Suprapubic skin (tissue), 4 donors: Measurements from ENCODE around the gene PROKR2. TPM values are rescaled to one million over a fixed set of nuclear protein-coding genes. Genes with fewer than 3 reads are reported as not detected.

Experiments used
- DNase-seq, 2 donors: peaks; one replicate each; pipeline ENCODE4 v3.0.0-alpha.2; 2019; ENCODE audit warnings: low spot score in 2 of 2
- H3K27ac ChIP-seq: fragments of 200-600 bp; sonication (generic); one replicate; pipeline ENCODE4 v1.5.1; 2019
- H3K27me3 ChIP-seq: fragments of 200-600 bp; sonication (generic); one replicate; pipeline ENCODE4 v1.5.1; 2019
- H3K36me3 ChIP-seq: fragments of 200-600 bp; sonication (generic); one replicate; pipeline ENCODE4 v1.5.1; 2019
- H3K4me1 ChIP-seq: fragments of 200-600 bp; sonication (generic); one replicate; pipeline ENCODE4 v1.5.1; 2019
- H3K4me3 ChIP-seq: fragments of 200-600 bp; sonication (generic); one replicate; pipeline ENCODE4 v1.5.1; 2019; ENCODE audit warnings: mild to moderate bottlenecking
- H3K9me3 ChIP-seq: fragments of 200-600 bp; sonication (generic); one replicate; pipeline ENCODE4 v1.5.1; 2019
- CTCF ChIP-seq, 2 donors: fragments of 200-600 bp in 1 of 2; fragments of 450-650 bp in 1 of 2; sonication (generic) in 1 of 2; IDR thresholded peaks; one replicate each; pipeline ENCODE4 v1.5.1; 2016 to 2019; ENCODE audit warnings: antibody characterized with exemption in 2 of 2, mild to moderate bottlenecking in 1 of 2, moderate library complexity in 1 of 2
- EP300 ChIP-seq: sonication (generic); formaldehyde crosslinking; IDR thresholded peaks from one replicate; pipeline ENCODE4 v1.6.1; 2017; ENCODE audit warnings: antibody characterized with exemption
- POLR2A ChIP-seq, 2 donors: fragments of 450-650 bp; IDR thresholded peaks; one replicate each; pipeline ENCODE4 v1.6.1; 2017; ENCODE audit warnings: antibody characterized with exemption in 2 of 2, mild to moderate bottlenecking in 2 of 2, moderate library complexity in 2 of 2
- POLR2AphosphoS5 ChIP-seq, 3 donors: sonication (generic); formaldehyde crosslinking; IDR thresholded peaks; one replicate each; pipeline ENCODE4 v1.6.1; 2017; ENCODE audit warnings: antibody characterized with exemption in 3 of 3
- WGBS: methylation state at CpG from one replicate; pipeline ENCODE4 v1.1.5; 2018; 5-methylcytosine and 5-hydroxymethylcytosine counted together
- total RNA-seq, 4 donors: library from RNA; depleted of rRNA; stranded (reverse); fragments of >200 nt; gene quantifications; one replicate each; pipeline ENCODE4 v1.1.0, GENCODE V29; 2016

PROKR2 gene
- not detected for total RNA-seq

GRCh38 chr20:5316188-5317158, at the start of gene PROKR2:
PROKR2 (minus strand) TSS chr20:5316954; CDS start chr20:5314369, 2,585 bp downstream.
- Histone ChIP-seq H3K27me3 (peaks cover 60% of the 10 kb centered on the region), H3K4me1 (peaks cover 10% of the 10 kb centered on the region), H3K4me3 (no peak within 1 kb of the TSS), H3K36me3 (no peaks in the 10 kb centered on the region), H3K27ac (no peak within 1 kb of the TSS), H3K9me3 (no peaks in the 10 kb centered on the region)
- 2% methylated on average over 31 of the region's 92 CpGs for WGBS
- no peak for DNase-seq
- TF ChIP-seq POLR2A (IDR thresholded peaks at IDR 0.05) (no peak), POLR2AphosphoS5 (IDR thresholded peaks at IDR 0.05) (no peak), CTCF (IDR thresholded peaks at IDR 0.05) (no peak), EP300 (no peak)

- whole genome bisulfite sequencing, result 66% methylated on average over 3 of the region's 3 CpGs
- no peak for TF ChIP-seq POLR2A (IDR thresholded peaks at IDR 0.05)
- TF ChIP-seq POLR2AphosphoS5 (IDR thresholded peaks at IDR 0.05), result no peak
- no peak for TF ChIP-seq CTCF (IDR thresholded peaks at IDR 0.05)
- TF ChIP-seq EP300, result no peak
- Histone ChIP-seq H3K36me3 (no peaks in the 10 kb centered on the region), H3K27me3 (no peaks in the 10 kb centered on the region), H3K4me3 (no peak overlapping the region), H3K27ac (no peak overlapping the region), H3K9me3 (no peaks in the 10 kb centered on the region), H3K4me1 (no peaks in the 10 kb centered on the region)
- DNase-seq, result no peak
These were observed 48.3 kb upstream of the PROKR2 start for GRCh38 chr20:5364997-5365597.

GRCh38 chr20:5364136-5364821, 47.5 kb upstream of the PROKR2 start:
- Histone ChIP-seq H3K27ac (no peak overlapping the region), H3K36me3 (no peaks in the 10 kb centered on the region), H3K27me3 (no peaks in the 10 kb centered on the region), H3K9me3 (no peaks in the 10 kb centered on the region), H3K4me1 (no peaks in the 10 kb centered on the region), H3K4me3 (no peak overlapping the region)
- WGBS, result 37% methylated on average over 4 of the region's 4 CpGs
- no peak for DNase-seq
- no peak for TF ChIP-seq POLR2A (IDR thresholded peaks at IDR 0.05)
- no peak for TF ChIP-seq CTCF (IDR thresholded peaks at IDR 0.05)
- no peak for TF ChIP-seq POLR2AphosphoS5 (IDR thresholded peaks at IDR 0.05)
- no peak for TF ChIP-seq EP300

- Histone ChIP-seq H3K27ac (no peak overlapping the region), H3K4me1 (no peaks in the 10 kb centered on the region), H3K27me3 (no peaks in the 10 kb centered on the region), H3K9me3 (no peaks in the 10 kb centered on the region), H3K36me3 (no peaks in the 10 kb centered on the region), H3K4me3 (no peak overlapping the region)
- TF ChIP-seq EP300, result no peak
- TF ChIP-seq CTCF (IDR thresholded peaks at IDR 0.05), result no peak
- no peak for DNase-seq
- 45% methylated on average over 2 of the region's 2 CpGs for WGBS
These were observed 46.0 kb upstream of the PROKR2 start for GRCh38 chr20:5362771-5363170.

GRCh38 chr20:5361176-5361575, 44.4 kb upstream of the PROKR2 start:
- Histone ChIP-seq H3K27ac (no peak overlapping the region), H3K9me3 (no peaks in the 10 kb centered on the region), H3K27me3 (no peaks in the 10 kb centered on the region), H3K4me3 (no peak overlapping the region), H3K36me3 (no peaks in the 10 kb centered on the region), H3K4me1 (no peaks in the 10 kb centered on the region)
- 65% methylated on average over 4 of the region's 4 CpGs for WGBS
- DNase-seq, result no peak
- TF ChIP-seq POLR2A (IDR thresholded peaks at IDR 0.05), result no peak
- TF ChIP-seq EP300, result no peak
- no peak for TF ChIP-seq CTCF (IDR thresholded peaks at IDR 0.05)
- no peak for TF ChIP-seq POLR2AphosphoS5 (IDR thresholded peaks at IDR 0.05)
